ENCODE measurements around the gene CRACR2A. TPM values are rescaled to one million over a fixed set of nuclear protein-coding genes. Genes with fewer than 3 reads are reported as not detected.

The CRACR2A gene
- total RNA-seq, 1 donor from 2014 or later: 1.6 TPM

DNA sequence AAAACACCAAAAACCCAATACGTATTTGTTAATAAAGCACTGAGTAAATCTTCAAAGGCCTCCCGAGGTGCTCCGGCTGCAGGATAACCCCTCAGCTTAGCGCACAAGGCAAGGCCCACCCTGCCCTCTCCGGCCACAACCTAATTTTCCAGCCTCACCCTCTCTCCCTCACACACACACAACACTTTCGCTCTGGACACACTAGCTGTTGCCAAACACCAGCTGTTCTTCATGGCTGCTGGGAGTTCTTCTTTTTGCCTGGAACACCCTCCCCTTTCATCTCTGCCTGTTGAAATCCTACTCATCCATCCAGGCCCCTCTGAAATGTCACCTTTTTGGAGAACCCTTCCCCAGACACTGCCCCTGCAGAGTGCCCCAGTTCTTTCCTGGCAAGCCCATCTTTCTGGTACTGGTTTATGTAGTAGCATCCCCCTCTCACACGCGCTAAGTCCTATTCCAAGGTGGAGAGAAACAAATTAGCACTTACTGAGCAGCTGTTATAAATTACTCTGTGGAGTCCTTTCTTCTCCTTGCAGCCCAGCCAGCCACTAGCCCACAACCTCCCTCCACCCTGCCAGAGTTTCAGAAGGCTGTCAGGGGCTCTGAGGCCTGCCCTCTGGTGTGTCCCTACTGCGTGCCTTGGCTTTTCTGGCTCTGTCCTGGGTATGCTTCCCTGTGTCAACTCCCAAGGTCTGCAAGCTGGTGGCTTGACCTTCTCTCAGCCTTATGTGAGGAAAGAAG, 805 bp upstream of the CRACR2A start:
- DNase-seq (ENCODE audit: low read depth): no peak

DNA sequence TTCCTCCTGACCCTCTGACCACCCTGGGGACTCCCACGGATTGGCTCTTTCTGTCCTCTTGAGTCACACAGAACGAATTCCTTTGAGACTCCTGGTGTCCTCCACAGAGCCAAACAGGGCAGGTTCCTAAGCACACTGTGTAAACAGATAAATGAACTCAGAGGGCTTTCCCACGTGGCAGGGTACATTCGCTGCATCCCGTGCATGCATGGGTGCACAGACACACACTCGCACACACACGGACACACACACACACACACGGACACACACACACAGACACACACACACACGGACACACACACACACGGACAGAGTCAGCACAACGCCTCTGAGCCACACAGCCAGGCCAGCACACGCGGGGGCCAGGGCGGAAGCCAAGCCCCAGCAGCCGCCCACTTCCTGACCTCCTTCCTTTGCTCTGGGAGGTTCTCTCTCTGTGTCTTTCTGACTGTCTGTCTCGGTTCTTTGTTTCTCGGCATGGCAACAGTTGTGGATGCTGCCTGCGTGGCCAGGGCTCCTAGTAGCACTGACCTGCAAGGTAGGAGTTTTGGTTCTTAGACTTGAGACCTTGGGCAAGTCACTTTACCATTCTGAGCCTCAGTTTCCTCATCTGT, 706 bp downstream of the CRACR2A start:
- peak; percentile 87 for DNase-seq (ENCODE audit: low read depth)

DNA sequence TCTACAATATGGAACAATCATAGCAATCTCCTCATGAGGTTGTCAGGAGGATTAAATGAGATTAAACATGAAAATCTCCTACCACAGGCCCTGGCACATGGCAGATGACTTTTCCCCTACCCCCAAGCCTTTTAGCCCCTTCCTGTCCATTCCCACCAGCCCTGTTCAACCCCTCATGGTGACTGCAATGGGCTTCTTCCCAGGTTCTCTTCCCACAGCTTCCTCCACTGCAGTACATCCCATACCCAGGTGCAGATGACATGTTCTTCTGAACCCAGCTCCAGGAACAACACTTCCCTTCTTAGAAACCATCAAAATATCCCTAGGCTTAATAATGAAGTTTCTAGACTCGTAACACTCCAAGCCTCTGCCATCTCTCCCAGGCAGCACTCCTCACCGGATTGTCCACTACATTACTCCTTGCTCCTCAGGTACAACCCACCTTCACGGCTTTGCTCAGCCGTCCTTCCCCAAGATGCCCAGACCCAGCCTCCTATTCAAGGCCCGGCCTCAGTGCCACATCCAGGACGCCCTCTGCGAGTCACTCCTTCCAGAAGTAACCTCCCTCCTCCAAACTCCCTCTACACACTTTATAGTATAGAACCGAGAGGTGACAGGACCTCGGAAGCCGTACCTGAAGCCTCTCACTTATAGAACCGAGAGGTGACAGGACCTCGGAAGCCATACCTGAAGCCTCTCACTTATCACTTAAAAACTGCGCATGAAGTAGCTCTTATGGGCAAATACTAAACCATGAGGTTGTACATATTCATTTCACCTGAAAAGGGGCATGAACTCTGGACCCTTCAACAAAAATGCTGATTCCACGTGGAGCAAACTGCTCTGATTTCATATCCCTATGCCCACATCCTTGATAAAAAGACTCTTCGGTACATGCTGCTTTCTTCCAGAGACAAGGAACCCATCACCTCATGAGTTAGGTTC, 1.5 kb downstream of the CRACR2A start:
- no peak for DNase-seq (ENCODE audit: low read depth)

DNA sequence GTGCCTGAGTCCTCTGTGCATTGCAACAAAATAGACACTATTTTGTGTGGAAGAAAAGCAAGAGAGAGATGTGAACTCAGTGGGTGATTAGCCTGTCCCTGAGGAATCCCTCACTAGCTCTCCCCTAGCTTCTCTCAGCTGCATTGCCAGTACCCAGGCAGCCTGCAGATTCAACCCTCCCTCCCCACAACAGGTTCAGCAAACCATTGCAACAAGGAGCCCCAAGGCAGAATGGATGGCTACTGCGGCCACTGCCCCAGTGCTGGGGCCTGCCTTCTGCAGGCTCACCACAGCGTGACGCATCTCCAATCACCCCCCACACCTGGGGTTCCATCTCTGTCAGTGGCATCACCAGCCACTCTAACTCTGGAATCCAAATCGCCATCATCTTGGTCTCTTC, 2.3 kb downstream of the CRACR2A start:
- DNase-seq (ENCODE audit: low read depth): no peak

DNA sequence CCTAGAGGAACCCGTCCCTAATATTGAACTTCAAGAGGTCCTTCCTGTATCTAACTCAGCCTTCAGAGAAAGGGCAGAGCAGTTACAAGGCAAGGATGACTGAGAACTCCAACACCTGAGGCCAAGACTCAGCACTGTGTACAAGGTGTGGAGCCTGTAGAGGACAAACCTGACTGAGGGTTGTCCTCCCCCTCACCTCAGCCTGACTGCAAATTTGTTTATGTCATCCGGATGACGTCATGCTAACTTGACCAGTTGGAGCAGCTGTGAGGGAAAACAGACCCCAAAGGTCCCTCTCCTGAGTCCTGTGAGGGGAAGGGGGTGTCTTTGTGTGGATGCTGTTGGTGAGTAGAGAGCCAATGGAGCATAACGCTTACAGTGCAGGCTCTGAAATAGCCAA, 4.3 kb downstream of the CRACR2A start:
- DNase-seq (ENCODE audit: low read depth): no peak

DNA sequence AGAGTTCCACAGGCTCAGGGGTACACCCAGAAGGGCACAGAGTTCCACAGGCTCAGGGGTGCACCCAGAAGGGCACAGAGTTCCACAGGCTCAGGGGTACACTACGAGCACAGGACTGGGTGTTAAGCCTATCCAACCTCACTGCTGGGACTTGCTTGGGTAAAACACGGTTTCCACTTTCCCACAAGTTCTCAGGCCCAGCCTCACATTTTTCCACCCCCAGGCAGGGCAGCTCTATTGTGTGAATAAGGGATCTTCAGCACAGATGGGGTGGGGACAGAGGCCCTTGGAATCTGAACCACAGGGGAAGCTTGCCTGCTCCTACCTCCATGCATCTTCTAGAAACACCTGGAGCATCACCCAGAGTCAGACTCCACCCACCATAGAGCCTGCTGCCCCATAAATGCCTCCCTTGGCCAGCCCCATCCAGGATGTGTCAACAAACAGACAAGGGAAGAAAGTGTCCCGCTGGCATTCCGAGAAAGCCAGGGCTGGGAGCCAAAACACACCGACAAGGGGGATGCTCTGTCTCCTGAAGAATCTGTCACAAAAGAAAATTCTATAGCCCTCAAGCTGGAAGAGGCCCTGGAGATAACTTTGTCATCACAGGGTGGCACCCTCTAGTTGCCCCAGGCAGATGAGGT, 4.8 kb downstream of the CRACR2A start:
- no peak for DNase-seq (ENCODE audit: low read depth)

DNA sequence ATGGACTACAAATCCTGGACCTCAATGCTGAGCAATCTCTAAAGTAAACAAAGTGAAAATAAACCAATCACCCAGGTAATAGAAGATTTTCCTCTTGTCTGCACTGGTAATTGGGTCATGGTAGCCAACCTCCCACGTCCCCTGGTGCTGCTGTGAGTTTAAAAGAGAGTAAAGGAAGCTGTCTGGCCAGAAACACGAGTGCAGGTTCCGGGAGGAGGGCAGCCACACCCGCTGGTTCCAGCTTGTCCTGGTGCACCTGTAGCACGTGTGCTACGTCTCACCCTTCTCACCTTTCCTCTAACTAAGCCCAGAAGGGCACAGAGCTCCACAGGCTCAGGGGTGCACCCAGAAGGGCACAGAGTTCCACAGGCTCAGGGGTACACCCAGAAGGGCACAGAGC, 5.4 kb downstream of the CRACR2A start:
- DNase-seq (ENCODE audit: low read depth): no peak

DNA sequence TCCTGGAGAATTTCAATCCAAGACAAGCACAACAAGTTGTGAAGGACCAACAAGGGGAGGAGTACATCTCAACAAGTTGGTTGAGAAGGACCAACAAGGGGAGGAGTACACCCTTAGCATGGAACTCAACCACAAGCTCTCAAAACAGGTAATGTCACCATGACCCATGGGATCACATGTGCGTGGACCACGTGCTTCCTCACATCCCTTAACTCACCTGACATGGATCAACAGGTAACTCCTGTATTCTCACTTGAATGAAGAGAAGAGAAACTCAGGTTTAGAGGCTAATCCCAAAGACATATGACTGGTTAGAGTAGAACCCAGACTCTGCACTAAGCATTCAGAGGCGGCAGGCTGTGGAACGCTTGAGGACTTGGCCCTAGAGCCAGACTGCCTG, 6.2 kb downstream of the CRACR2A start:
- DNase-seq (ENCODE audit: low read depth): no peak

DNA sequence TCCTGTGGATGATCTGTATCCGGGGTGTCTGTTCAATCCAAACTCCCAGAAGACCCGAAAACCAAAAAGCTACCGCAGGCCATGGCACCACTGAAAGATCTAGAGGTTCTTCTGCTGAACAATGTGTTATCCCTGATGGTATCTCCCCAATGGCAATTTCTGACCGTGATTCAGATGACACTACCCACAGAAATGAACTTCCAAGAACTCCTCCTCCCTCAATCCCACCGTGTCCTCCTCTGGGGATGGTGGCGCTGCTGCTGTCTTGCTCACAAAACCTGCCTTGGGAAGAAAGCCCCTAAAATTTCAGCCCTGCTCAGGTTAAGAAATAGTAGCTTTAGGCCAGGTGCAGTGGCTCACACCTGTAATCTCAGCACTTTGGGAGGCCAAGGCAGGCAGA, 7.8 kb downstream of the CRACR2A start:
- no peak for DNase-seq (ENCODE audit: low read depth)

DNA sequence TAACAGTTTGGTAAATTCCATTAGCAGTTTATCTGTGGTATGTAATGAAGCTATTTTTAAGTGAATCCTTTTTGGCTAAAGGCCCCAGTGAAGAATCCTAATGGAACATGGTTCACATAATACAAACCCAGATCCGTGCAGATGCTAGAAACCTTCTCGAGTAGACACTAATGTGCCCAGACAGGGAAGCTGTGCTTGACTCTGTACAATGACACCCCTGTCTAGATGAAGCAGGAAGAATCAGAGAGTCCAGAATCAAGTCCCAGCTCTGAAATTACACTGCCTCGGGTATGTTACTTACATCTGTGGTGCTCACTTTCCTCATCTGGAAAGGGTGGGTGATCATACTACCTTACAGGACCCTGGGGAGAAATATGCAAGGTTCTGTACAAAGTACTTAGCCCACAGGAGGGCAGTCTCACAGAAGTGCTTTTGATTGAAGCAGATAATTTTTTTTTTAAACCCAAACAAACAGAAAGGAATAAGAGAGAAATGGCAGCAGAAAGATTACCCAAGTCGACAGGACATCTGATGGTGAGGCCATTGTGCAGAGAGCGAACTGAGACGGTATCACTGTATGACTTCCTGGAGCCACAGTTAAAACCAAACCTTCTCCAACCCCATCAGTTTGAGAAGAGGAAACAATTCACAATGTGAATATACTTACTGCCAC, 8.5 kb downstream of the CRACR2A start:
- DNase-seq (ENCODE audit: low read depth): no peak

DNA sequence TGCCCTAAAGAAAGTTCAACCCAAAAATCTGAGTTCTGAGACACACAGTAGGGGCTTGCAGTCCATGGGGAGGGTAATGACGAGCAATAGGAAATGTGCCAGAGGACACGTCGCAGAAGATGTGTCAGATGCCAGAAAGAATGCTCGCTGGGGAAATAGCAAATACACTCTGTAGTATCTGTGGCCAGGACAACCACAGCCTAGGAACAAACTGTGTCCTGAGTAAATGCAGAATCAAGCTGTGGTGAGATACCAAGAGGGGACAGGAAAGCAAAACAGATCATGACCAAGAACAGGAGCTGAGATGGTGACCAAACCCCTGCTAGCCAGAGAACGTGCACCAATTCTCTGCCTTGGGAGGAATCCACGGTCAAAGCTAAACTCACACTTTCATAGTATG, 9.1 kb downstream of the CRACR2A start:
- no peak for DNase-seq (ENCODE audit: low read depth)

DNA sequence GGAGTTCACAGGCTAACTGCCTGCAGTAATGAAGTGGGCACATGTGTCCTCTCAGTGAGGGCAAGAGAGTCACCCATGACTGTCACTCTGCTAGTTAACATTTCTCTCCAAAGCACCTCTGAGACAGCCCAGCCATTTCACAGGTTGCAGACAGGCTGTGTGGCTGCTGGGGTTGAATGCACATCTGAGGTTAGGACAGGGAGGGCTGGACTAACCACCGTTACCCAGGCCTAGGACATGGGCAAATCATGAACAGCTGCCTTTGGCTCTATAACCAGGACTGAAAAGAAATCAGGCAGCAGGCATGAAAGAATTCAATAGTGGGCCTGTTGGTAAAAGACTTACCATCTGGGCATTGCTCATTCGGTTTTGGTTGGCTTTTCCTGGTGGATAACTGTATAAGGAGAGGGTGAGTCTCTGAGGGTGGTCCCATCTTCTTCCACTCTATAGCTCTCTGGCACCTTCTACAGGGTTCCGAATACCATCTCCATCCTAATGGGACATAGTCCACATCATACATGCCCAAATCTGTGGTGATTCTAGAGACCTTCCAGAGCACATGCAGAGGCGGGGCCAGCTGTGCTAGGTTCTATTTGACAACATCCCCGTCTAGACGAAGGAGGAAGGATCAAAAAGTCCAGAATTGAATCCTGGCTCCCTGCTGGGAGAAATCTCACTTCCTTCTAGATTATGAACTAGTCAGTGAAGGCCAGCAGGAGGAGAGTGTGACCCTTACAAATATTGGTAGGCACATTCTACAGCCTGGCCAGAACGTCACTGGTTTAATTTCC, 10.8 kb downstream of the CRACR2A start:
- no peak for DNase-seq (ENCODE audit: low read depth)

DNA sequence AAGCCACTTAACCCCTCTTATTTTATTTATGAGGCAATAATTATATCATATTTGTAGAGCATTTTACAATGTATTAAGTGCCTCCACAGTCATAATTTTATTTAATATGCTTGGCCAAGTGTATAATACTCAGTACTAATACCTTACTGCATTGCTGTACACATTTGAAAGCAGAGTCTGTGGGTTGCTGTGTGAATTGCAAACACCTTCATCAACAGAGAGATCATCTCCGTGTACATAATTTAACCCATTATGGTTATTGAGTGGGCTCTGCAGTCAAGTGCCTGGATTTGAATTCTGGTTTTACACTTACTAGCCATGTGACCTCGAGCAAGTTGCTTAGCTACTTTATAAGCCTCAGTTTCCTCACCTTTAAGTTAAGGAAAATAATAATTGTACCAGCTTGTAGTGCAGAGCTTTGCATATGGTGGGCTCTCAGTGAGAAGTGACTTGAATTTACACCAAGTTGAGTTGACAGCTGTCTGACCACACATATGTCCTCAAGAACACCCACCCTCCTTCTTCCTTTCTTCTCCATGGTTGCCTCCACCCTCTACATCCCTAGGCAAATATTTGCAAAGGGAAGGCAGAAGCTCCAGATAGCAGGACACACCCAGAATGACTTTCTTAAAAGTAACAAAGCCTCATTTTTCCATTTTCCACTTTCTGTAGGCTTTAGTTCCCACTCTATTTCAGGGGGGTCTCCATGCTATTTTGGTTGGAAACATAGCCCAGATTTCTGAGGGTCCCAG, 12.3 kb downstream of the CRACR2A start:
- DNase-seq (ENCODE audit: low read depth): no peak

DNA sequence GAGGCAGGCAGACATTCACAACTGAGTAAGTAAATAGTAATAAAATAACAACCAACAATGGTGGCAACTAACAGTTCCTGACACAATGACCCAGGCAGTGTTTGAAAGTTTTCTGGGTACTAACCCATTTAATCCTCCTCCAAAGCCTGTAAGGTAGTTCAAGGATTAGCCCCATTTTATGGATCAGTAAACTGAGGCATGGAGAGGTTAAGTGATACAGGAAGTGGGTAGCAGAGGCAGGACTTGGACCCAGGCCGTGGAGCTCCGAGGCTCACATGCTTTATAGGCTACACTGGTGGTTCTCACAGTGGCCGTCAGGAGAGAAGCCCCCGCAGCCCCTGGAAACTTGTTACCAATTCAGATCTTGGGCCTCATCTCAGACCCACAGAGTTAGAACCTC, 17.5 kb downstream of the CRACR2A start:
- no peak for DNase-seq (ENCODE audit: low read depth)

DNA sequence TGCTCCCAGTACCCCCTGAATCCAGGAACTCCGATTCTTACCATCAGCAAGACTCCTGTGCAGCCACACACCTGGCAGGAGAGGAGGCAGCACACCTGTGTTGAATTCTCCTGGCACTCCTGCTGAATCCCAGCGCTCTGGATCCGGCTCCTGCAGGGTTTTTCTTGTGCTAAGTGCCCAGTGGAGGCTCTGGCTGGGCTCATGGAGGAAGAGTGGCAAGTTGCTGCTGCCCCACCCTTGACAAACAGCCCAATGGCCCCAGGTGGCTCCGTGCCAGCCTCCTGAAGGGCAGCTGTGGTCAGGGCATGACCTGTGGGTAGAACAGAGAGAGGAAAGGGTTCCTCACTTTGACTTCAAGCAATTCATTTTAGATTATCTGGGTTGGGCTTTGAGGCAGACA, 20.0 kb downstream of the CRACR2A start:
- no peak for DNase-seq (ENCODE audit: low read depth)

DNA sequence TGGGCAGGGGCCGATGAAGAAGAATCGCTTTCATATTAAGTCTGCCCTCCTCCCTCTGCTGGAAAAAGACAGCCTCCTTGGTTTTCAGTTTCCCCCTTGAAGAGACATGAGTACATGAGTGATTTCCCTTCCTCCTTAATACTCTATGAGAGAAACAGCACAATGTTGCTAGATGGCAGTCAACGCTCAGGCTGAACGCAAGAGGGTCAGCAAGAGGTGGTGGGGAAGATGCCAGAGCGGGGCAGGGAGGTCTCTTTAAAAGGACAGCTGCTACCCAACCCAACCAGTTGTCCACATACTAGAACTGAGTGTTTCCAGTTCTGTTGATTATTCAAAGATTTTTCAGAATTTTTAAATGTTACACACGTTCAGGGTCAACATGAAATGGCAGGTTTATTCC, 22.8 kb downstream of the CRACR2A start:
- DNase-seq (ENCODE audit: low read depth): no peak

DNA sequence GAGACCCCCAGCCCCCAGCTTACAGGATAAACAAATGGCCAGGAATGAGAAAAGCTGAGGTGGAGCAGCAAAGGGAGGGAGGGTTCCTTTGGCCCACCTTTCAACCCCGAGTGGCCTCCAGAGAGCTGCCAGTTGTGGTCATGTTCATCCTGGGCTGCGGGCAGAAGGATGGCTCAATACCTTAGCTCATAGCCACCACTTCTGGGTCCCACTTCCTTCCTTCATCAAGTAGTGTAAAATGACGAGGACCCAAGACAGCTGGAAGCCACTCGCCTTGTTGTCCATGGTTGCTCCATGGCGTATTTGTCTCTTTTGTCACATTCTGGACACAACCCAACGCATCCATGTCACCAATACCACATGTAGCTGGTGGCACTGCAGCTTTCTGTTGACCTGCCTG, 24.2 kb downstream of the CRACR2A start:
- DNase-seq (ENCODE audit: low read depth): no peak

DNA sequence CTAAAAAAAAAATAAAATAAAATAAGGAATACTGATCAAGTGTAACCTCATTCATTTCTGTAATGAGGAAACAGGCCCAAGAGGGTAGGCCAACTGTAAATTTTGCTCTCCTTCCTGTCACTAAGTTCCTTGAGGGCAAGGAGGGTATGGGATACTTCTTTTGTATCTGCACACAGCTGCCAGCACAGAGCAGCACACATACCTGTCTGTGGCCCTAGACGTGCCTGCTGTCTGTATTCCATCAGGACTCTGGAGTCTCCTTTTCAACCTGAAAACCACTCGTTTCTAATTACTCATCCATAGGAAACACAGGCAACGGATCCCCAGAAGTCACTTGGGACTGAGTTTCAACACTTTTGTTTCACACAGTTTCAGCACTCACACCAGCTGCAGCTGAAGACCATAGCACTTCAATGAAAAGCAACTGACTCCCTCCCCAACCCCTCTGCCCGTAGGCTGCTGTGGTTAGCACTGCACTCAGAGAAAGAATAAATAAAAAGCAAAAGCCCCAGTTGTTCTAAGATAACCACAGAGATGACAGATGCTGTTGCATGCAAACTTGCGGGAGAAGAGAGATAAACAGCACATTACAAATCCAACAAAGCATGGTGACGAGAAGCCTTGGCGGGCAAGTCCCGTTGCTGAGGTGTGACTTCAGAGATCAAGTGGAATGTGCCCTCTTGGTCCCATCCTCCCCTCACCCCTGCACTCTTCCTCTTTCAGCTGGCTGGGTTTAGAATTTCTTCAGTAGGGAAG, 24.9 kb downstream of the CRACR2A start:
- DNase-seq (ENCODE audit: low read depth): no peak

DNA sequence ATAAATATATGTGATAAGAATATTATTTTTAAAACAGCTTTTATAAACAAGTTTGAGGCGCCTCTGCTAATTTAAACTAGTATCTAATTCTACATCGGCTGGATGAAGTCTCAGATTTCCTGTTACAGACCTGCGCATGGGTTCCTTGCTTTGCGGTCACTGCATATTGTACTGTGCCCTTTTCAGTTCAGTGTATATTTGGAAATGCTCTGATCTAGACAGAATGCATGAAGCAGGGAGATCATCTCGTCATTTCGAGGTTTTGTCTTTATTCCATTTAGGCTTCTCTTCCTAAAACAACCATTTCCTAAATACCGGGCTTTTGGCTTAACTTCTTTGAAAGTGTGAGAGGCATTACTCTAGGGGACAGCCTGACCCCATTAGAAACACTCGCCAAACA, 25.6 kb downstream of the CRACR2A start:
- DNase-seq (ENCODE audit: low read depth): no peak

Data from renal cortical epithelial cell (primary cell).